ENCODE data around the gene MTRF1L. TPM values are rescaled to one million over a fixed set of nuclear protein-coding genes. Genes with fewer than 3 reads are reported as not detected.
"Not testable (repeated sequence)": the region's sequence is repeated elsewhere in the genome, so short reads cannot be mapped to it uniquely, and the experiment has no call there.

MTRF1L gene
- total and polyA plus RNA-seq, 2 donors (not counting 1 experiment from before 2014, with no cell fraction given): 9.8 to 24.0 TPM

GRCh38 chr6:152969688-152970418 lies 32.7 kb downstream of the MTRF1L start:
- WGBS (ENCODE audit: insufficient coverage): 92% methylated on average over 4 of the region's 6 CpGs
- Mint-ChIP-seq H3K27ac (no peak overlapping the region), H3K4me3 (no peak overlapping the region), H3K4me1 (peaks cover 2% of the 10 kb centered on the region), H3K27me3 (no peaks in the 10 kb centered on the region), H3K9me3 (ENCODE audit: insufficient read depth) (peaks cover 14% of the 10 kb centered on the region)
- H3K79me2 ChIP-seq (ENCODE audit: control insufficient read depth, insufficient read depth, low read length): peaks cover 4% of the 10 kb centered on the region
- H3K36me3 ChIP-seq (replicated peaks in 1 of 2; ENCODE audit: control extremely low read depth in 1 of 2, control insufficient read depth in 1 of 2, extremely low read depth in 1 of 2, insufficient read depth in 2 of 2, low read length in 1 of 2): peaks cover 6 to 45% of the 10 kb centered on the region in 2 experiments
- no peak overlapping the region for H3K4me3 ChIP-seq (ENCODE audit: control extremely low read depth in 1 of 5, extremely low read depth in 1 of 5, insufficient read depth in 1 of 5, low read depth in 2 of 5, low read length in 4 of 5)
- DNase-seq: no peak
- H3K9me3 ChIP-seq (ENCODE audit: control extremely low read depth in 1 of 3, control insufficient read depth in 2 of 3, insufficient read depth in 1 of 3, low read length in 2 of 3): peaks cover 0 to 5% (median 5%) of the 10 kb centered on the region in 3 donors
- H3K27me3 ChIP-seq (replicated peaks in 1 of 4; ENCODE audit: control extremely low read depth in 1 of 4, control insufficient read depth in 3 of 4, insufficient read depth in 4 of 4, low read length in 3 of 4): no peaks in the 10 kb centered on the region
- no peak overlapping the region for H3K4me2 ChIP-seq (replicated peaks; ENCODE audit: low read depth, low read length, poor library complexity, severe bottlenecking)
- no peaks in the 10 kb centered on the region for H4K20me1 ChIP-seq (ENCODE audit: control insufficient read depth, insufficient read depth, low read length, poor library complexity, severe bottlenecking)
- no peaks in the 10 kb centered on the region for H3K4me1 ChIP-seq (ENCODE audit: control insufficient read depth in 2 of 2, insufficient read depth in 2 of 2, low read length in 2 of 2)
- ATAC-seq (ENCODE audit: low read depth): no peak
- H3K9ac ChIP-seq (ENCODE audit: low read length): no peak overlapping the region
- TF ChIP-seq EZH2 (IDR thresholded peaks at IDR 0.05; ENCODE audit: borderline replicate concordance, insufficient read depth, low read depth, low read length, poor library complexity, severe bottlenecking) (no peak), CTCF (IDR thresholded peaks at IDR 0.05) (no peak)
- no peak overlapping the region for H2AFZ ChIP-seq (ENCODE audit: insufficient read depth, low read depth, low read length, poor library complexity, severe bottlenecking)
- ChIA-PET POLR2A (no interaction called here), CTCF (no interaction called here)
- H3K27ac ChIP-seq (ENCODE audit: low read length in 2 of 2): no peak overlapping the region
- intact Hi-C loops (cut with micrococcal nuclease): no loop called here

GRCh38 chr6:152966168-152966894 lies 36.2 kb downstream of the MTRF1L start:
- H3K4me3 ChIP-seq (ENCODE audit: control extremely low read depth in 1 of 5, extremely low read depth in 1 of 5, insufficient read depth in 1 of 5, low read depth in 2 of 5, low read length in 4 of 5); H3K9ac ChIP-seq (ENCODE audit: low read length); H3K4me1 Mint-ChIP-seq; H4K20me1 ChIP-seq (ENCODE audit: control insufficient read depth, insufficient read depth, low read length, poor library complexity, severe bottlenecking); H3K4me2 ChIP-seq (replicated peaks; ENCODE audit: low read depth, low read length, poor library complexity, severe bottlenecking); H3K27ac Mint-ChIP-seq; H3K79me2 ChIP-seq (ENCODE audit: control insufficient read depth, insufficient read depth, low read length); H3K27me3 ChIP-seq (replicated peaks in 1 of 4; ENCODE audit: control extremely low read depth in 1 of 4, control insufficient read depth in 3 of 4, insufficient read depth in 4 of 4, low read length in 3 of 4); POLR2A ChIA-PET; ATAC-seq (ENCODE audit: low read depth); H2AFZ ChIP-seq (ENCODE audit: insufficient read depth, low read depth, low read length, poor library complexity, severe bottlenecking); H3K9me3 ChIP-seq (ENCODE audit: control extremely low read depth in 1 of 3, control insufficient read depth in 2 of 3, insufficient read depth in 1 of 3, low read length in 2 of 3); H3K4me3 Mint-ChIP-seq; H3K4me1 ChIP-seq (ENCODE audit: control insufficient read depth in 2 of 2, insufficient read depth in 2 of 2, low read length in 2 of 2); DNase-seq; intact Hi-C loops (cut with micrococcal nuclease); H3K27ac ChIP-seq (ENCODE audit: low read length in 2 of 2): not testable (repeated sequence)
- peaks cover 3 to 17% of the 10 kb centered on the region in 2 experiments for H3K36me3 ChIP-seq (replicated peaks in 1 of 2; ENCODE audit: control extremely low read depth in 1 of 2, control insufficient read depth in 1 of 2, extremely low read depth in 1 of 2, insufficient read depth in 2 of 2, low read length in 1 of 2)
- 100% methylated on average over 7 of the region's 15 CpGs for WGBS (ENCODE audit: insufficient coverage)
- Mint-ChIP-seq H3K27me3 (peaks cover 11% of the 10 kb centered on the region), H3K9me3 (ENCODE audit: insufficient read depth) (peaks cover 14% of the 10 kb centered on the region)
- CTCF ChIA-PET: interaction anchor here (0.9 to 1.3 kb wide), 2 partner anchors 12 to 18 kb away, joined by 3 read pairs; no protein-coding TSS in a partner anchor

All from B cell (primary cell).